ENCODE data around the gene PHACTR4. TPM values are rescaled to one million over a fixed set of nuclear protein-coding genes. Genes with fewer than 3 reads are reported as not detected.

PHACTR4 gene
- total and polyA plus RNA-seq, 9 of the 15 experiments (the other 6 are each of a cell fraction or from before 2014, with no cell fraction given), result 6.4 to 43.6 (median 14.2) TPM

- TF ChIP-seq ELK3 (CRISPR knock-in tag; IDR thresholded peaks at IDR 0.05), result peak; percentile 59; the same call in 1 of the 2 replicates
- TF ChIP-seq PYGO2 (tag; IDR thresholded peaks at IDR 0.05), result no peak
- no peak for TF ChIP-seq PRPF4 (IDR thresholded peaks at IDR 0.05; ENCODE audit: insufficient read depth, low read depth, low read length, poor library complexity, severe bottlenecking)
- no peak for TF ChIP-seq SPI1 (IDR thresholded peaks at IDR 0.05; ENCODE audit: borderline replicate concordance, low read depth, low read length)
- TF ChIP-seq ZNF445 (CRISPR knock-in tag; IDR thresholded peaks at IDR 0.05; ENCODE audit: low read depth), result peak; percentile 72
- TF ChIP-seq JUN (IDR thresholded peaks at IDR 0.05; ENCODE audit: borderline replicate concordance, low read depth, low read length), result no peak
- no peak for TF ChIP-seq JUN (CRISPR knock-in tag; IDR thresholded peaks at IDR 0.05; ENCODE audit: borderline replicate concordance)
- TF ChIP-seq, protein P1, sequence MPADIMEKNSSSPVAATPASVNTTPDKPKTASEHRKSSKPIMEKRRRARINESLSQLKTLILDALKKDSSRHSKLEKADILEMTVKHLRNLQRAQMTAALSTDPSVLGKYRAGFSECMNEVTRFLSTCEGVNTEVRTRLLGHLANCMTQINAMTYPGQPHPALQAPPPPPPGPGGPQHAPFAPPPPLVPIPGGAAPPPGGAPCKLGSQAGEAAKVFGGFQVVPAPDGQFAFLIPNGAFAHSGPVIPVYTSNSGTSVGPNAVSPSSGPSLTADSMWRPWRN (IDR thresholded peaks at IDR 0.05; ENCODE audit: low read depth), result no peak
- peak; percentile 10 for TF ChIP-seq HDAC3 (IDR thresholded peaks at IDR 0.05; ENCODE audit: borderline replicate concordance, partially characterized antibody)
- no peak for TF ChIP-seq FOS (IDR thresholded peaks at IDR 0.05; ENCODE audit: extremely low read depth, insufficient read length)
- TF ChIP-seq SMARCC2 (IDR thresholded peaks at IDR 0.05; ENCODE audit: low read depth), result no peak
- no peak for TF ChIP-seq MCM5 (IDR thresholded peaks at IDR 0.05; ENCODE audit: low read depth)
- TF ChIP-seq ZNF224 (CRISPR knock-in tag; IDR thresholded peaks at IDR 0.05), result no peak
- no peak for TF ChIP-seq ILK (tag; IDR thresholded peaks at IDR 0.05; ENCODE audit: borderline replicate concordance, low read depth)
- 0 out of 2 replicates have a peak, but pooled peaks have one; percentile 54 for TF ChIP-seq ZNF3 (CRISPR knock-in tag; IDR thresholded peaks at IDR 0.05)
- TF ChIP-seq L3MBTL2 (IDR thresholded peaks at IDR 0.05), result no peak
- TF ChIP-seq BDP1 (IDR thresholded peaks at IDR 0.05; ENCODE audit: insufficient read depth, insufficient read length), result no peak
- TF ChIP-seq MITF (IDR thresholded peaks at IDR 0.05), result no peak
- no peak for TF ChIP-seq HDAC6 (IDR thresholded peaks at IDR 0.05; ENCODE audit: low read depth, low read length)
- no peak for TF ChIP-seq ZNF232 (CRISPR knock-in tag; IDR thresholded peaks at IDR 0.05)
- no peak for TF ChIP-seq ZNF263 (CRISPR knock-in tag; IDR thresholded peaks at IDR 0.05; ENCODE audit: borderline replicate concordance)
- no peak for TF ChIP-seq PATZ1 (CRISPR knock-in tag; IDR thresholded peaks at IDR 0.05; ENCODE audit: borderline replicate concordance)
- peak; percentile 88; the same call in 1 of the 2 replicates for TF ChIP-seq ZNF586 (CRISPR knock-in tag; conservative IDR thresholded peaks at IDR 0.05)
- TF ChIP-seq ZNF696 (CRISPR knock-in tag; conservative IDR thresholded peaks at IDR 0.05), result peak; percentile 80; the same call in 1 of the 2 replicates
Observed at GRCh38 chr1:28510970-28511440, 141.5 kb downstream of the PHACTR4 start (continued).

Measured in K562 (cell line).